HG03460 (cell line): Measurements from ENCODE around the gene DNAJB13.

Source experiments
- ATAC-seq: cut with Tn5 transposase; IDR thresholded peaks from one replicate; pipeline ENCODE4 v1.9.1; 2021; ENCODE audit not compliant: unreplicated experiment

DNAJB13 gene

DNA sequence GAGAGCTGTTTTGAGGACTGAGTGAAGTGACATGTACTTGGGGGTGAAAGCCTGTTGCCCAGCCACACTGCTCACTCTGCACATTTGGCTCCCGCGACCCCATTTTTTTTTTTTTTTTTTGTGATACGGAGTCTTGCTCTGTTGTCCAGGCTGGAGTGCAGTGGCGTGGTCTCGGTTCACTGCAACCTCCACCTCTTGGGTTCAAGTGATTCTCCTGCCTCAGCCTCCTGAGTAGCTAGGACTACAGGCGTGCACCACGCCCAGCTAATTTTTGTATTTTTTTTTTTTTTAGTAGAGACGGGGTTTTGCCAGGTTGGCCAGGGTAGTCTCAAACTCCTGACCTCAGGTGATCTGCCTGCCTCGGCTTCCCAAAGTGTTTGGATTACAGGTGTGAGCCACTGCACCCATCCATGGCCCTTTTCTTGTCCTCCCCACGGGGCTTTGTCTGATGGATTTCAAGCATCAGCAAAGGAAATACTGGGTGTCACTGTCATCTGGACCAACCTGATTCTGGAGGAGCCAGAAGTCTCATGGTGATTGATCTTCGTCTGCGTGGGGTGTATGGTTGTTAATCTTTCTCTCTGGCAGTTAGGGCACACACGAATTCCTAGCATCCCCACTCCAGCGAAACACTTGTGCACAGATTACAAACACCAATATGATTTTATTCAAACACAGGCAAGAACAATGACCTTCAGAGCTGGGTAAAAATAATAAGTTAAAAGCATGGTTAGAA lies 61.4 kb downstream of the DNAJB13 start:
- no peak for ATAC-seq

DNA sequence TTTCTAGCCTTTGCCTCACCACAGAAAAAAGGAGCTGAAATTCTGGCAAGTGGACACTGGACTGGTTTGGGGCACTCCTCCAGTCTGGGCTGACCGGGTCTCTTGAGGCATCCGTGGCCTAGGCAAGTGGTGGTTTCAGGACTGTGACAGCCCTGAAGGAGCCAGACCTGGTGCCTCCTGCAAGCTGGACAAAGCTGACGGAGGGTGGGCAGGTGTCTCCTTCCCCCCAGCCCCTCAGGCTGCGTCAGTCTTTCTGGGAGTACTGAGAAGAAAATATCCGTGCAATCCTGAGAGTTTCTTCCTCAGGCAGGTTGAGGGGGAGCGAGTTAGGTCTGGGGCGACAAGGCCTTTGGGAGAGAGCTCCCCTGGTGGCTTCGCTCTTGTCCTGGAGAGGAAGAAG lies 62.3 kb downstream of the DNAJB13 start:
- no peak for ATAC-seq

- no peak for ATAC-seq
Observed at GRCh38 chr11:74014880-74015279, 64.1 kb downstream of the DNAJB13 start.

DNA sequence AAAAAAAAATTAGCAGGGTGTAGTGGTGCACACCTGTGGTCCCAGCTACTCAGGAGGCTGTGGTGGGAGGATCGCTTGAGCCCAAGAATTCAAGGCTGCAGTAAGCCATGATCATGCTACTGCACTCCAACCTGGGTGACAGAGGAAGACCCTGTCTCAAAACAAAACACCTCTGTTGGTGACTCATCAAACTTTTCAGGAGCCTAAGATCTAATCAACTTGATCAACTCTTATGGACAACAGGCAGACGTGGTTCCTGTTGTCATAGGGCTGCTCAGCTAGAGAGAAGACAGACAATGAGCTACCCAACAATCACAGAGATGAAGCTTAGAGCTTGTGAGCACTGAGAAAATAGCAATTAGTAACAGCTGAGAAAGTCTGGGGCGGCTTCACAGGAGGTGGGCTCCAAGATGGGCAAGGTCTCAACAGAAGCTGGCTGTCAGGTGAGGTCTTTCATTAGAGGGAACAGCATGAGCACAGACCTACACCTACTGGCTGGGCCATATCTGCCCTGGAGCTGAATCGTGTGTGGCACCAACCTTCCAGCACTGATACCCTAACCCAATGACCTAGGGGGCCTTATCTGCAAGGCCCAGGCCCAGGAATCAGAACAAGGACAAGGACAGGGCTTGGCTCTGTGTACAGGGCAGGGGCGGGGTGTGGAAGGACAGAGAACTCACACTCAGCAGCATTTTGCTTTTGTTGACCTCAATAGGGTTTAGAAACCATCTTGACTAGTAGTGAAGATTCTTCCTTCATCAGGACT lies 65.3 kb downstream of the DNAJB13 start:
- no peak for ATAC-seq

- no peak for ATAC-seq
Observed at GRCh38 chr11:74017631-74018030, 66.8 kb downstream of the DNAJB13 start.

- ATAC-seq = no peak
Observed at GRCh38 chr11:74018331-74019005, 67.6 kb downstream of the DNAJB13 start.

- no peak for ATAC-seq
Observed at GRCh38 chr11:74019104-74019738, 68.4 kb downstream of the DNAJB13 start.

GRCh38 chr11:74019860-74020259 lies 69.0 kb downstream of the DNAJB13 start:
- ATAC-seq = no peak
